HG03521 (cell line): ENCODE results near the gene MRS2.
"Not testable (repeated sequence)": the region's sequence is repeated elsewhere in the genome, so short reads cannot be mapped to it uniquely, and the experiment has no call there.

Source experiments
- ATAC-seq: cut with Tn5 transposase; IDR thresholded peaks from one replicate; pipeline ENCODE4 v1.9.1; 2021; ENCODE audit warnings: mild to moderate bottlenecking, moderate library complexity; ENCODE audit not compliant: unreplicated experiment

The MRS2 gene

GRCh38 chr6:24387818-24388217 lies 14.9 kb upstream of the MRS2 start:
- no peak for ATAC-seq

DNA sequence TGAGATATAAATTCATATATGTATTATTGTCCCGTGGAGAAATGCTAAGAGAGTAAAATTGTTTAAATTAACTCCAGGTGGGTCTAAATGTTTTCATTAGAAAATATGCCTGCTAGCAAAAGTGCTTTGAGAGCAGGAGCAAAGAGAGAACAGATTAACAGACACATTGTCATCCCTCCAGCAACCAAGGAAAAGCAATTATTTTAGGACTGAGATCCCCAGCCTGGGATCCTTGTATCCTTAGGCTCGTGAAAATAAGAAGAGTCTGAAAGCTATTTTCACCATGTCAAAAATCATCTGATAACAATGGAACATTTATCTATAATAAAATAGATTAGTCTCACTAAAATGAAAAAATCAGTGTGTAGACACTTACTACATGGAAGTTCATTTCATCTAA lies 11.5 kb upstream of the MRS2 start:
- no peak for ATAC-seq

DNA sequence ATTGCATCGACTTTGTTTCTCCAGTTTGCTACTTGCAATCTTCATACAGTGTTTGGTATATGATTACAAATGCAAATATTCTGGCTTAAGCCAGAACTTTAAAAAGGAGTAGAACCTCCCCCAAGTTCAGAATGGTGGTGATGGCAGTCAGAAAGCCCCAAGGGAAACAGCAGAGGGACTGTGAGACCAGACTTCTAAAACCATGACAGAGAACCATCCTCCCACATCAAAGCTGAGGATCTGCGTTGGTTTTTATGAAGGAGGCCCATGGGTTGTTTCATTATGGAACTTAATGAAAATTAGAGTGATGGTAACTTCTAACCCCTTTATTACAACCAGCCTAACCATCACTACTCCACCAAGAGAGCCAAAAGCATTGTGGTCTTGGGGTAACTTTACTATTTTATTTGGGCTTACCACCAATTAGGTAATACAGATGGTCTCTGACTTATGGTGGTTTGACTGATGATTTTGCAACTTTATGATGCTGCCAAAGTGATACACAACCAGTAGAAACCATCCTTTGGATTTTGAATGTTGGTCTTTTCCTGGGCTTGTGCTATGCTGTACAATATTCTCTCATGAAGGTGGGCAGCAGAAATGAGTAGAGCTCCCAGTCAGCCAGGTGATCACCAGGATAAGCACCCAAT lies 10.9 kb upstream of the MRS2 start:
- ATAC-seq = peak; percentile 83

DNA sequence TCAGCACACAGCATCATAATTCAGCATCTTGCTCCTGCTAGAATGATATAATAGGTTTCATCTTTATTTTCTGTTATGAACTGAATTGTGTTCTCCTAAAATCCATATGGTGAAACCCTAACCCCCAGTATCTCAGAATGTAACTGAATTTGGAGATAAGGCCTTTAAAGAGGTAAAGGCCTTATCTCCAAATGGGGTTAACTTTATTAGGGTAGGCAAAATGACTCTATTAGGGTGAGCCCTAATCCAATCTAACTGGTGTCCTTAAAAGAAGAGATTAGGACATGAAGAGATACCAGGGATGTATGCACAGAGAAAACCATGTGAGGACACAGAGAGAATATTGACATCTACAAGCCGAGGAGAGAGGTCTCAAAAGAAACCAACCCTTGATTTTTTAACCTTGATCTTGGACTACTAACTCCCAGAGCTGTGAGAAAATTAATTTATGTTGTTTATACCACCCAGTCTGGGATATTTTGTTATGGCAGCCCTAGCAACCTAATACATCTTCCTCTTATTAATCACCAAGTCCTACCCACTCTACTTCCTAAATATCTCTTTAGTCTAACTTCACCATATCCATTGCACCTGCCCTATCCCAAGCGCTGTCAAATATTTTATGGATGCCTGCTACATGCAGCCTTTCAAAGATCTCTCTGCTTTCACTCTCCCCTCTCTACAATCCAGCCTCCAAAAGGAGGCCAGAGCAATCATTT lies 8.5 kb upstream of the MRS2 start:
- ATAC-seq = no peak

- ATAC-seq = no peak
Observed at GRCh38 chr6:24394780-24395437, 7.8 kb upstream of the MRS2 start.

DNA sequence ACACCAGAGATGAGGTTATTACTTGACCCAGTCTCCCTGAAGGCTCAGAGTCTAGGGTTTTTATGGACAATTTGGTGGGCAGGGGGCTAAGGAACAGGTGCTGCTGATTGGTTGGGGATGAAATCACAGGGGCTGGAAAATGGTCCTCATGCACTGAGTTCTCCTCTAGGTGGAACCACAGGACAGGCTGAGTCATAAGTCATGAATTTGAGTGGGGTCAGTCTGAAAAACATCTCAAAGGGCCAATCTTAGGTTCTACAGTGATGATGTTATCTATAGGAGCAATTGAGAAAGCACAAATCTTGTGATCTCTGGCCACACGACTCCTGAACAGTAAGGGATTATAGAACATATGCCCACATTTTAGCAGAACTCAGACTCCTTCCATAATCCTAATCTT lies 5.9 kb upstream of the MRS2 start:
- no peak for ATAC-seq

- ATAC-seq = no peak
Observed at GRCh38 chr6:24397631-24398030, 5.1 kb upstream of the MRS2 start.

GRCh38 chr6:24400045-24401039 lies 2.4 kb upstream of the MRS2 start:
- ATAC-seq = not testable (repeated sequence)

- no peak for ATAC-seq
Observed at GRCh38 chr6:24401458-24401857, 1.3 kb upstream of the MRS2 start.

DNA sequence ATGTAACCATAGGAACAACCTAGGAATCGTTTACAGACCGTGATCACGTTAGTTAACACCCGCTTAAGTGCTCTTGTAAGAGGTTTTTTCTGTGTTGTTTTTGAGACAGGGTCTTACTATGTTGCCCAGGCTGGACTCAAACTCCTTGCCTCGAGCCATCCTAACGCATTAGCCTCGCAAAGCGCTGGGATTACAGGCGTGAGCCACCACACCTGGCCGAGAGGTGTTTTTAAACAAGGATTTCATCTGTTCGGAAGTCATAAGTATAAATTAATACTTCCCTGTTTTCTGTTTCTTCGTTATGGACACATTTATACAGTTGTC lies 727 bp downstream of the MRS2 start:
- ATAC-seq = no peak

DNA sequence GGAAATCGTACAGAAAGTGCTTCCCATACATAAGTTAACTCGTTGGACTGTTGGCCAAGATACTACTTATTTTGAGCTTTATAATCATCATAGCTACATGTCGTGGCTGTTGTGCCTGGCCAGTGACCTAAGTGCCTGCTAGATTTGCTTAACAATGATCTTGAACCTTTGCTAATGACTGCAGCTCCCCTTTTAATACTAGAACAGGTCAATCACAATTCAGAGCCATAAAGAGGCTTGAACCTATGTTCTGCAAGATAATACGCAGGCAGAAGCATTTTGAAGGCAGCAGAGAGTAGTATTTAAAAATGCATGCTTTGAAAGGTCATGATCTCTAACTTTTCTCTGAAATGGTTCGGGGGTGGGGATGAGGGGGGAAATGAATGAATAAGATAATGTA lies 2.5 kb downstream of the MRS2 start:
- ATAC-seq = no peak

DNA sequence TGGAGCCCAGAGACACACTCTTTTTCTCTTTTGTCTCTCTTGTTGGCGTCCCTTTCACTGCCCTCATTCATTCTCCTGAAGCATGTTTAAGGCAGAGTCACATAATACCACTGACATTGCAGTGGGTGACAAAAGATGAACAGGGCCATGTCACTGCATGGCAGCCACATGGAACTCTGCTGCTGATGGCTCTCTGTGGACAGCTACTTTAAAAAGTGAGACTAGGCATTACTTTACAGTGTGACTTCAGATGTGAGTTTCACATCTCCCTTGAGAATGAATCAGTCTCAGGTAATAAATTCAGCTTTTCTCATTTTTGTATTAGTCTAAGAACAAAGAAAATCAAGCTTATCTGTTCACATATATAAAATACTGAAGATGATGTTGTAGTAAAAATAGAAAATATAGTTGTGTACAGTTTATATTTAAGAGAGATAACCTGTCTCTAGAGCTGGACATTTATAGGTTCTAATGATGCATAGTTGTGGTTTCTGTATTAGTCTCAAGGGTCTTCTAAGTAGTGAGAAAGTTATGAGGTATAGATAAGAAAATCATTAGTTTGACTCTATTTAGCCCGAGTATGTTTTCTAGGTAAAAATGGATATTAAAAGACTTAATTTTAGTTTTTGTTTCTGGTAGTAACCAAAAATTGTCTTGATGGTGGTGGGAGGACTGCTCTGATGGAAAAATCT lies 6.1 kb downstream of the MRS2 start:
- ATAC-seq = peak; percentile 69

DNA sequence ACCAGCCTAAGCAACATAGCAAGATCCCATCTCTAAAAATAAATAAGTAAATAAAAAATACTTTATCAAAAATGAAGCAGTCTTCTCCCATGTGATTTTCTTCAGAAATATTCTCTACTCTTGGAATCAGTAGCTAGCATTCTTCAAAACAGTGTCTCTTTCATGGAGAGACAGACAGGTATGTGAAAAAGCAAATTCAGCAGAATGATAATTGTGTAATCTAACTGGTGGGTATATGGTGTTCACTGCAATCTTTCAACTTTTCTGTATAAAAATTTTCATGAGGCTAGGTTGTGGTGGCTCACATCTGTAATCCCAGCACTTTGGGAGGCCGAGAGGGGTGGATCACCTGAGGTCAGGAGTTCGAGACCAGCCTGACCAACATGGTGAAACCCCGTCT lies 7.9 kb downstream of the MRS2 start:
- no peak for ATAC-seq

DNA sequence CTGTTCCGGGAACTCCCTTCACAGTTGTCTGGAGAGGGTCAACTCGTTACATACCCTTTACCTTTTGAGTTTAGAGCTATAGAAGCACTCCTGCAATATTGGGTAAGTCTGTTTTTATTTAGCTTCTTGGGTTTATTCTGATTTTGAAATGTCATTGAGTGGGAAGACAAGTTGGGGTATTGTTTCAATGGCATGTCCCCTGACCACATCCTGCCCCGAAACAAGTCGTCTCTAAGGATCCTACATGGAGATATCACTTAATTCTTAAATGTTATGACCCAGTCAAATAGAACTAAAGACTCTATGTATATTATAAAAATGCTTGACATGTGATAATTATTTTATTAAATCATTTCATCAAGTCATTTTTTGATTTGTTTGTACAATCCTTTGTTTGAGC lies 9.6 kb downstream of the MRS2 start:
- no peak for ATAC-seq

- not testable (repeated sequence) for ATAC-seq
Observed at GRCh38 chr6:24414531-24414930, 11.8 kb downstream of the MRS2 start.

GRCh38 chr6:24415753-24416152 lies 13.0 kb downstream of the MRS2 start:
- no peak for ATAC-seq

GRCh38 chr6:24419526-24419925 lies 16.8 kb downstream of the MRS2 start:
- no peak for ATAC-seq

GRCh38 chr6:24425091-24425490 lies 22.4 kb downstream of the MRS2 start:
- ATAC-seq = no peak

DNA sequence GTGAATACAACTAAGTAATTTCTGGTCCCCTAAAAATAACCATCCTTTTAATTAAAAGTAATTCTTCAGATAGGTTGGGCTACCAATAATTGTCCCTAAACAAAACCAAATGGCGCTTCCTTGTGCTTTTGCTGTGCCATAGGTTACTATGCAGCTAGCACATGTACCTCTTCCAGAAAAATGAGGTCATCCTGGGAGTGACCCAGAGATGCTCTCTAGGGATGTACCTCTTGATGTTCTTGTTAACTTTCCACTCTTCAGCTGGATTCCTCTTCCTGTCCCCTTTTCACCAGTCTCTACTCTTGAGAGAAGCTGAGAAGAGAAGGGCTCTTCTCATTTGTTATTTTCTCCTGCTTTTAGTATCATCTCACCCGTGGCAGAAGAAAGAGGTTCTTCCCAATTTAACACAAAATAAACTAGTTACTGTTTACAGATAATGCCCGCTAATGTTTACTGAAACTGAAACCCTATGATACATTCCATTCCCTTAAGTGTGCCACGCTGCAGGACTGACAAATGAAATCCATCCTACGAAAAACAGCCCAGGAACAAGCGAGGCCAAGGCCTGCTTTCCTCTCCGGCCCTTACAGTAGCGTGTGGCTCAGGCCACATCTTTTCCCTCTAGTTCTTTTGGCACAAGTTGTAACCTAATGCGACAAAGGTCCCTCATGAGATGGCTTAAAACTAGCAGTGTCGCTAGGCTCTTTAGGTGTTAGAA lies 24.2 kb downstream of the MRS2 start:
- no peak for ATAC-seq

DNA sequence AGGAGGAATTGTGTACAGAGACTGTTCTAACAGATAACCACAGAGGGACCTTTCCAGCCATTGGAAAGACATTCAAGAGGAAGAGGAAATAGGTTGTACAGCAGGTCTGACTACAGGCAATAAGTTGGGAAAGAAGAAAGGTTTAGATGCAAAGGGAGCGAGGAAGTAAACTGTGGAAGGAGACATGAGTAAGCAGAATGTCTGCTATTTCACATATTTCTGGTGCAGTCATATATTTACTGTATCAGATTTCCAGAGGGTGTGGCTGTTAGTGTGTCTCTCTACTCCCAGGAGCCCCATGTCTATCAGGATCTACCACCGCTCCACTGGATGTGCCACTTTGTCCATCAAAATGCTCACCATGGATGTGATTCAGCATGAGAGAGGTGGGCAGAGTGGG lies 25.9 kb downstream of the MRS2 start:
- ATAC-seq = no peak
